SJSA1 (cell line): ENCODE results near the gene ITIH5. TPM values are rescaled to one million over a fixed set of nuclear protein-coding genes. Genes with fewer than 3 reads are reported as not detected.
A peak's percentile ranks its signal among the peaks of the same experiment; 100 is the strongest.

ENCODE experiments used
- DNase-seq, 2 experiments: peaks; one replicate each; pipeline ENCODE4 v3.0.0-alpha.2; 2015 to 2020; ENCODE audit warnings: low spot score in 2 of 2, low read depth in 1 of 2
- H3K27ac ChIP-seq: fragments of 250-450 bp; sonication (Bioruptor Pico); 2 replicates; pipeline ENCODE4 v1.5.1; 2020; ENCODE audit warnings: mild to moderate bottlenecking, moderate library complexity
- H3K27me3 ChIP-seq: fragments of 250-450 bp; sonication (Bioruptor Pico); replicated peaks from 2 replicates; pipeline ENCODE4 v1.5.1; 2020; ENCODE audit warnings: mild to moderate bottlenecking, moderate library complexity
- H3K36me3 ChIP-seq: fragments of 250-450 bp; sonication (Bioruptor Pico); 2 replicates; pipeline ENCODE4 v1.5.1; 2020; ENCODE audit warnings: mild to moderate bottlenecking
- H3K4me1 ChIP-seq: fragments of 250-450 bp; sonication (Bioruptor Pico); replicated peaks from 2 replicates; pipeline ENCODE4 v1.6.1; 2021; ENCODE audit warnings: mild to moderate bottlenecking
- H3K4me3 ChIP-seq: fragments of 250-450 bp; sonication (Bioruptor Pico); 2 replicates; pipeline ENCODE4 v1.5.1; 2020; ENCODE audit warnings: mild to moderate bottlenecking
- H3K9me3 ChIP-seq: fragments of 250-450 bp; sonication (Bioruptor Pico); replicated peaks from 2 replicates; pipeline ENCODE4 v1.5.1; 2020; ENCODE audit warnings: mild to moderate bottlenecking
- total RNA-seq: library from RNA; depleted of rRNA; stranded (reverse); fragments of >200 nt; shearing (Covaris generic); gene quantifications from 2 replicates; pipeline ENCODE4 v1.2.3, GENCODE V29; 2014

ITIH5 gene
- total RNA-seq, 1 experiment from 2014 or later: 16.3 TPM

DNA sequence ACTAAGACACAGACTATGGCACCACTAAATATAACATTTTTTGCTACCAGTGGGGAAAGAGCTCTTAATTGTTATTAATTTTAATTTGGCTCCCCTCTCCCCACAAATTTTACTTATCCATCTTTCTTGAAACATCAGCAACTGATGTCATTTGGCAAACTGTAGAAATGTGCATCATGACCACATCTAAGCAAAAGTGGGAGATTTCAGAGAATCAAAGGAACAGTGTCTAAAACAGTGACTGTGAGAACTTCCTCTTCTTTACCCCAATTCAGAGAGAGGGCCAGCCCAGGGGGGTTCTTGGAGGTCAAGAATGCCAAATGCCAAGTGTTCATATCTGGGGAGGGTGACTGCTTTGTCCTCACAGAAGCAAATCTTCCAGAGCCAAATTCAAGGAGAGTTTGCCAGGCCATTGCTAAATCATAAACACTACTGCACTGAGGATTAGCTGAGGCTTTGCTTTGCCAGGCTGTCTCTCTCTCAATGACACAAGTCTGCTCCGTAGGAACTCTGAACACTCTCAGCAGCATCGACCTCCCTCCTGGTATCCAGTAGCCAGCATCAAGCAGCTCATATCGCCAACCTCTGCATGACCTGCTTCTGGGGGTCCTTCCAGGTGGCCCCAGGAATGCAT is 65.6 kb downstream of the ITIH5 start:
- Histone ChIP-seq H3K4me3 (no peak overlapping the region), H3K9me3 (peaks cover 2% of the 10 kb centered on the region; the same call in 1 of the 2 replicates), H3K36me3 (no peaks in the 10 kb centered on the region), H3K4me1 (peaks cover 12% of the 10 kb centered on the region), H3K27me3 (no peaks in the 10 kb centered on the region), H3K27ac (no peak overlapping the region)
- DNase-seq: no peak

DNA sequence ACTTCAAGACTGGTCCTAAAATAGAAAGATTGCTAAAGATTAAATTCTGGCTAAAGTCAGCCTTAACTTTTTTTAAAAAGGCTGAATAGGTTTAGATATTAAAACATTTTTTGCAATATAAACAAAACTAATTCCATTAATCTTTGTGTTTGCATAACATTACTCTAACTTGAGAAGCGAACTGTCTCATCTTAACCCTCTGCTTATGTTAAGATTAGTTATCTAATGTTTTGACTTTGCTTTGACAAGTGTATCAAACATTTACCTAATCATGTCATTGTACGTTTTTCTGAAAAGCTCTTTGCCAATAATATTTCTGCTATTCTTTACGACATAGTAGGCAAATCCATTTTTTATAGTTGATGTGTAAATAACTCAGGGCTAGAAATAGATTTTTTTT is 68.0 kb downstream of the ITIH5 start:
- Histone ChIP-seq H3K4me3 (no peak overlapping the region), H3K4me1 (no peaks in the 10 kb centered on the region), H3K36me3 (no peaks in the 10 kb centered on the region), H3K9me3 (peaks cover 2% of the 10 kb centered on the region; the same call in 1 of the 2 replicates), H3K27ac (no peak overlapping the region), H3K27me3 (no peaks in the 10 kb centered on the region)
- no peak for DNase-seq

DNA sequence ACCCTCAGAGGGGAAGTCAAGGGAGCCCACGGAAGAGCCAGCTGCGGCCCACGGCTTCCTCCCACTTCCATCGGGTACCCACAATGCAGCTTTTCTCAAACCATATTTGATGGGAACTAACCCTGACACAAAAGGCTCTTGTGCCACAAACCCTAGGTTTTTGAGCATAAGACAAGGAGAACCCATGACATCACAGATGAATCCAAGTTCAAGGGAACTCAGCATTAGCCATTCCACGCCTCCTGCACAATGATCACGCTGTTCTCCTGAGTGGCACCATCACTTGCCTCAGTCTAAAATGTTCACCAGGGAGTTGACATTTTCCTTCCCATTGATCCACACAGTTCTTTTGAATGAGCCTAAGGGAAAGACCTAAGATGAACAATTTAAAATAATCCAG is 70.4 kb downstream of the ITIH5 start:
- H3K27ac ChIP-seq: no peak overlapping the region
- peaks cover 2% of the 10 kb centered on the region; the same call in 1 of the 2 replicates for H3K9me3 ChIP-seq
- H3K4me1 ChIP-seq: no peaks in the 10 kb centered on the region
- no peaks in the 10 kb centered on the region for H3K36me3 ChIP-seq
- no peak for DNase-seq
- H3K27me3 ChIP-seq: no peaks in the 10 kb centered on the region
- H3K4me3 ChIP-seq: no peak overlapping the region

DNA sequence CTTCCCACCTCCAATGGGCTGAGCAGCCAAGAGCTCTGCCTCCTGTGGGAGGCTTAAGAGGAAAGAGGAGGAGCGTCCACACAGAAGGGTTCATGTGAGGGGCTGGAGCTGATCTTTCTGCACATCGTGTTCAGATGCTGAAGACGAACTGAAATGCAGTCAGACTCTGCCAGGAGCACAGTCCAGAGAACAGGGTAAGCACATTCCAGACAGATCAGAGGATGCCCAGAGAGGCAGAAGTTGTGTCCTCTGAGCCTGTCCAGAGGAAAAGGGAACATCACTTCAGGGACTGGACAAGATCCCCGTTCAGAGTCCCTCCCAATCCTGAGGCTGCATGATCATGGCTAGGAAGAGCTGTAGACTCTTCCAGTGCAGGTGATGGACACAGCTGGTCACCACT is 72.9 kb downstream of the ITIH5 start:
- no peak overlapping the region for H3K4me3 ChIP-seq
- no peaks in the 10 kb centered on the region for H3K36me3 ChIP-seq
- no peaks in the 10 kb centered on the region for H3K4me1 ChIP-seq
- H3K9me3 ChIP-seq: peaks cover 2% of the 10 kb centered on the region; the same call in 1 of the 2 replicates
- no peak overlapping the region for H3K27ac ChIP-seq
- DNase-seq: no peak
- no peaks in the 10 kb centered on the region for H3K27me3 ChIP-seq

DNA sequence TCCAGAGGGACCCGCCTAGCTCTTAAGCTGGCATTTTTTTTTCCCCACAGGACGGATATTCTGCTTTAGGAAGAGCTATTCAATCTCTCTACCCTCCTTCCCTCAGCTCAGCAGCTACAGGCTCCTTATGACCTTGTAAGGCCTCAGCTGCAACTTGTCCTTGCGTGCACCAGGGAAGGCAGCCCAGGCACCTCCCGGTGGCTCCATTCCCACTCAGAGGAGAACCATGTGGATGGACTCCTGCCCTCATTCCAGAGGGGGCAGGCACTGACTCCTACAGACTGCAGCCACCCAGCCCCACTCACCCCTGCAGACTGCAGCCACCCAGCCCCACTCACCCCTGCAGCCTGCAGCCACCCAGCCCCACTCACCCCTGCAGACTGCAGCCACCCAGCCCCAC is 73.7 kb downstream of the ITIH5 start:
- Histone ChIP-seq H3K4me1 (no peaks in the 10 kb centered on the region), H3K27ac (no peak overlapping the region), H3K9me3 (peaks cover 2% of the 10 kb centered on the region; the same call in 1 of the 2 replicates), H3K4me3 (no peak overlapping the region), H3K36me3 (no peaks in the 10 kb centered on the region), H3K27me3 (no peaks in the 10 kb centered on the region)
- DNase-seq: no peak

DNA sequence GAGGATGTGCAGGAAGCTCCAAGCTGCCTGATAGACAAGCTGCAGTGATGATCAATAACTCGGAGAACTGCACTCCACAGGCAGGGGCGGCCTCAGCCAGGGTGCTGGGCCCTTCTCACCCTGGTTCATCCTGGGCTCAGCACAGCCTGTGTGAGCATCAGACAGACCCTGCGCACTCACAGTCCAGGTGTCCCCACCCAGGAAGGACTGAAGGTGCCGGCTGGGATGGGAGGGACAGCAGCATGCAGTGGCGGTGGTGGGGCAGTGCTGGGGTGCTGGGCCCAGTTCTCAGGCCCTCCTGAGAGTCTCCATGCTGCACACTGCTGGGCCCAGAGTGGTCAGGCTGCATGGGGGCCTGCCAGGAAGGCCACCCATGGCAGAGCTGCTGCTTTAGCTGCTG is 74.1 kb downstream of the ITIH5 start:
- no peak overlapping the region for H3K27ac ChIP-seq
- no peak for DNase-seq
- H3K9me3 ChIP-seq: peaks cover 2% of the 10 kb centered on the region; the same call in 1 of the 2 replicates
- H3K4me1 ChIP-seq: no peaks in the 10 kb centered on the region
- no peak overlapping the region for H3K4me3 ChIP-seq
- no peaks in the 10 kb centered on the region for H3K27me3 ChIP-seq
- H3K36me3 ChIP-seq: no peaks in the 10 kb centered on the region

DNA sequence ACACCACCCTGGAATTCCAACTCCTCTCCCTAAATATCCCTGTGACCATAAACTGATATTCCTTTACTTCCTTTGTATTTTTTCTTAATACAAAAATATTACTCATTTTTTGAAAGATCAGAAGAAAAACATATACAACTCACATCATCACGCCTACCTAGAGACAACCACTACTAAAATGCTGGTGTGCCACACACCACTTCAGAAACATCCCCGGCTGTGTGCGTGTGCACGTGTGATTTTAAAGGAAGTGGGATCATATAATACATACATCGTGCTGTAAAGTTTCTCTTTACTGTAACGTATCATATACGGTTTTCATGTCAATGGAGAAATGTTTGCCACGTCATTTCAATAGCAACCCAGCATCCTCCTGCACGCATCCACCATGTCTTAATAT is 76.5 kb downstream of the ITIH5 start:
- Histone ChIP-seq H3K4me3 (no peak overlapping the region), H3K27ac (no peak overlapping the region), H3K27me3 (no peaks in the 10 kb centered on the region), H3K4me1 (no peaks in the 10 kb centered on the region), H3K9me3 (no peaks in the 10 kb centered on the region), H3K36me3 (no peaks in the 10 kb centered on the region)
- DNase-seq: no peak

DNA sequence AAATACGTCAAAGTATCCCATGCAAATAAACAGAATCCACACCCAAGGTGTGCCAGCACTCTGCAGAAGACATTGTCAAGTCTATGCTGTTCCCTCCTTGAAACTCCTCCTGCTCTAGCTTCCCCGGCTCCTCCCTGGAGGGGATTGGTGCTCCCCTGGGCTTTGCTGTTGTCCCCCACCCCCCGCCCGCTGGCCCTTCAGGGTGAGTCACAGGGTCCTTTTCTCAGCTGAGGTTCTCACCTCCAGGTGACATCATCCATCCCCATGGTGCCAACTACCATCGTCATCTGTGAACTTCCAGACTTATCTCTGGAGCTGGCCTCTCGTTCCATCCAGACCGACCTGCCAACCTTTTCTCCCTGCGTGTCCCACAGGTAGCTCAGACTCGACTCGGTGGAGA is 77.0 kb downstream of the ITIH5 start:
- Histone ChIP-seq H3K4me3 (no peak overlapping the region), H3K27me3 (no peaks in the 10 kb centered on the region), H3K36me3 (no peaks in the 10 kb centered on the region), H3K27ac (no peak overlapping the region), H3K4me1 (no peaks in the 10 kb centered on the region), H3K9me3 (no peaks in the 10 kb centered on the region)
- no peak for DNase-seq

DNA sequence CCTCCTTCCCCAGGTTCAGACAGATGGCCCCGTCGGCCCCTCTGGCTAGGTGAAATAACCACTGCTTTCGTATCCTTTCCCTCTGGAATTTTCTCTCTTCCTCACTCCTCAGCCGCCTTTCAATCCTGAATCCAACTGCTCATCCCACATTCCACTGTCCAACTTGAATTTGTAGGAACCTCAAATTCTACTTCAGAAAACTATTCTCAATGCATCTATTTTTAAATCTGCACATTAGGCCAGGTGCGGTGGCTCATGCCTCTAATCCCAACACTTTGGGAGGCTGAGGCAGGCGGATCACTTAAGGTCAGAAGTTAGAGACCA is 78.9 kb downstream of the ITIH5 start:
- H3K27ac ChIP-seq: no peak overlapping the region
- DNase-seq: no peak
- H3K4me1 ChIP-seq: no peaks in the 10 kb centered on the region
- H3K9me3 ChIP-seq: no peaks in the 10 kb centered on the region
- no peak overlapping the region for H3K4me3 ChIP-seq
- H3K36me3 ChIP-seq: no peaks in the 10 kb centered on the region
- no peaks in the 10 kb centered on the region for H3K27me3 ChIP-seq

DNA sequence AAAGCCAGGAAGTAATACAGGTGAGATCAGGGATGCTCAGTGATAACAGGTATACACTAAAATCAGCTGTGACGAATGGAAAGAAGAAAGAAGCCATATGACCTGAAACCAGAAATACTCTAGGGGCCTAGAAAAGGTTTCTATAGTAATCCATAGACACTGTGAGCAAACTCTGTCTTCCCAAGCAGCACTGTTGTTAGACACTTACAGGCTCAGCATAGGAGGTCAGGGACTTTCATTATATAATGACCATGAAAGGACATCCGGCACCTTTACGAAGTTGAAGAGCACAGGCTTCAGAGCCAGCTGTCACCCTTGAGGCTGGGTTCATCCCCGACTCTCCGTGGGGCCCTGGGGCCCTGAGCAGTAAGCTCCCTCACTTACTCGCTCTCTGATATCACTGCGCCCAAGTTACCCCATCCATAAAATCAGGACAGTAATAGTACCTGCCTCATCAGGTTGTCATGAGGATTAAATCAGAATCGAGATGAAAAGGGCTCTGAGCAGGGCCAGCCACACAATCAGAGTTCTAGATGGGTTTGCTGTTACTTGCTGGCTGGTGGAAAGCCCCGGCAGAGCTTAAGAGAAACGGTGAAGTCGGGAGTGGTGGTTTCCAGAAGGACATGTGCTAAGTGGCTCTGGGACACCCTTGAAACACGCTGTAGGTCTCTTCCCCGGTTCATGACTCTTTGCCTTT is 79.5 kb downstream of the ITIH5 start:
- H3K4me3 ChIP-seq: no peak overlapping the region
- H3K27ac ChIP-seq: no peak overlapping the region
- H3K4me1 ChIP-seq: no peaks in the 10 kb centered on the region
- H3K9me3 ChIP-seq: no peaks in the 10 kb centered on the region
- H3K27me3 ChIP-seq: no peaks in the 10 kb centered on the region
- H3K36me3 ChIP-seq: no peaks in the 10 kb centered on the region
- no peak for DNase-seq

DNA sequence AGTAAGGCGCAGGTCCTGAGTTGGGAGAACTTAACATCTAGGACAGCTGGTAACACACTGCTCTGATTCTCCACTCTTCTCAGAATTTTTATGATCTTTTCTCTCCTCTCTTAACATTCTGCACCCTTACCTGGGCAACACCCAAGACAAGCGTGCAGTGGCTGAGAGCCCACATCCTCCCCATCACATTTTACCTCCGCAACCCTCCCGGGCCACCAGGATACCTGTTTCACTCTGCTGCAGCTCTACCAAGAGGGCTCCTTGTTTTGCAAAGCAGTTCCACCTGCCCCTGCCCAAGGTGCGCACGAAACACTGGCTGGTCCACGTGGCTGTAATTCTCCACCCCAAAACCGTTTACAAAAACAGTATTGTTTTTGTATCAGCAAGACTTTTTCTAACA is 81.5 kb downstream of the ITIH5 start:
- Histone ChIP-seq H3K27me3 (no peaks in the 10 kb centered on the region), H3K27ac (no peak overlapping the region), H3K36me3 (no peaks in the 10 kb centered on the region), H3K4me3 (no peak overlapping the region), H3K4me1 (no peaks in the 10 kb centered on the region), H3K9me3 (no peaks in the 10 kb centered on the region)
- no peak for DNase-seq

DNA sequence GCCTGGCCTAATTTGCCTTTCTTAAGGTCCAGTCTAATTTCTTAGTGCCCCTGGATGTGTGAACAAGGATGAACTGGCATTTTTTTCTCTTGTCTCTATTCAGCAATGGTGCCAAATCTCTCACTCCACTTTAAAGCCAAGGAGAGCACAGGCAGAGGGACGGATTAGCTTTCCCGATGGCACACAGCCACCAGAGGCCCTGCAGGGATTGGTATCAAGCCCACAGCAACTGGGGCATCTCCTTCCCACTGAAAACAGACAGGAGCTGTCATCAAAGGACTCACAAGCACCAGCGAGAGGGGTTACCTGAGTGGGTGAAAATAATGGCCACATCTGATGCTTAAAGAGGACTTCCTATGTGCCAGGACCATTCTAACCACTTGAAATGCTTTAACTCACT is 83.1 kb downstream of the ITIH5 start:
- no peak overlapping the region for H3K27ac ChIP-seq
- H3K36me3 ChIP-seq: no peaks in the 10 kb centered on the region
- H3K27me3 ChIP-seq: no peaks in the 10 kb centered on the region
- DNase-seq: no peak
- H3K4me3 ChIP-seq: no peak overlapping the region
- no peaks in the 10 kb centered on the region for H3K9me3 ChIP-seq
- H3K4me1 ChIP-seq: no peaks in the 10 kb centered on the region

DNA sequence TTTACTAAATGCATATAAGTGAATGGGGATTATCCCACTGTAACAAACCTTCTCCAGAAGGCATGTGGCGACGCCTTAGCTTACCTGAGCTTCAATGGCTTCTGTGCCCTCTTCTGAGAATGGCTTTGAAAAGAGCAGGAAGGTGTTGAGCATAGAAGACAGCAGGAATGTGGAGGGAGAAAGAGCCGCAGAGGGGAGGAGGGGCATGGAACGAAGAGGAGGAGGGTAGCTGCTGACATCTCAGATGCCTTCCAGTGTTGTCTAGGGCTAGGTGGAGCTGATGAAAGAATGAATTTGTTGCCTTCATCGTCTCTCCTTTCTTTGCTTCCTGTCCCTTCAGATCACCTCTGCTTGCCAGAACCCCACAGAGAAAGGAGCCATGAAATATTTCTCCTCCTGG is 86.2 kb downstream of the ITIH5 start:
- Histone ChIP-seq H3K27me3 (no peaks in the 10 kb centered on the region), H3K27ac (no peak overlapping the region), H3K4me1 (peaks cover 20% of the 10 kb centered on the region), H3K9me3 (no peaks in the 10 kb centered on the region), H3K36me3 (no peaks in the 10 kb centered on the region), H3K4me3 (no peak overlapping the region)
- no peak for DNase-seq

DNA sequence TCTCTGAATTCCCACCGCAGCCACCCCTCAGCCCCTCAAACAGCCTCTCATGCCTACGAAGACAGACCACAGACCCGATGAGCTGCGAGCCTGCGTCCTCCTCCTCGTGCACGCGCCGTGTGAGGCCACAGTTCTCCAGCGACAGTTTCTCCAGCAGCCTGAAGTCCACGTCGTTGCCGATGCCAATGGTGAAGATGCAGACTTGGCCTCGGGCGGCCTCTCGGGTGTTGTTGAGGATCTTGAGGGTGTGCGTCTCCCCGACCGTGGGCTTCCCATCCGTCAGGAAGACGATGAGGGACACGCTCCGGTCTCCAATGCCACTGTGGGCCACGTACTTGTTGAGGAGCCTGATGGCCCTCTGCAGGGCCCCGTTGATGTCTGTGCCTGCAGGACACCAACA is 87.1 kb downstream of the ITIH5 start:
- no peak overlapping the region for H3K27ac ChIP-seq
- no peak overlapping the region for H3K4me3 ChIP-seq
- DNase-seq: no peak
- H3K4me1 ChIP-seq: peaks cover 20% of the 10 kb centered on the region
- no peaks in the 10 kb centered on the region for H3K27me3 ChIP-seq
- H3K36me3 ChIP-seq: no peaks in the 10 kb centered on the region
- no peaks in the 10 kb centered on the region for H3K9me3 ChIP-seq

DNA sequence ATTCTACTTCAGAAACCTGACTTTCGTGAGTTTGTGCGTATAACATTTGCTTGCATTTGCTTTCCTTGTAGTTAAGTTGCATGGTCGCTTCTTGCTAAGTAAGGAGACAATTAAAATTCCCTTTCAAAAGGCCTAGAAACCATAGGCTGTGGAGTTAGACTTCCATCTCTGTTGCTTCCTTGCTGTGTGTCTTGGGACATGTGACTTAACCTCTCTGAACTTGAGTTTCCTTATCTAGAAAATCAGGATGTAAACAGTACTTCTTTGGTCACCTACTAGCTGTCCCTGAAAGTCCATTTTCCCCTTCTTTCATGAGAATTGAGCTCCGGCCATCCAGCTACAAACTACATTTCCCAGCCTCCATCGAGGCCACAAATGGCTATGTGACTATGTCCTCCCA is 89.2 kb downstream of the ITIH5 start:
- Histone ChIP-seq H3K27ac (peak overlapping the region; percentile 31), H3K9me3 (no peaks in the 10 kb centered on the region), H3K36me3 (no peaks in the 10 kb centered on the region), H3K4me1 (peaks cover 20% of the 10 kb centered on the region), H3K27me3 (no peaks in the 10 kb centered on the region), H3K4me3 (no peak overlapping the region)
- DNase-seq: no peak
